Measurements from ENCODE around the gene DMRTC2. TPM values are rescaled to one million over a fixed set of nuclear protein-coding genes. Genes with fewer than 3 reads are reported as not detected.

Gene DMRTC2
- total RNA-seq, 3 donors from 2014 or later: not detected

DNA sequence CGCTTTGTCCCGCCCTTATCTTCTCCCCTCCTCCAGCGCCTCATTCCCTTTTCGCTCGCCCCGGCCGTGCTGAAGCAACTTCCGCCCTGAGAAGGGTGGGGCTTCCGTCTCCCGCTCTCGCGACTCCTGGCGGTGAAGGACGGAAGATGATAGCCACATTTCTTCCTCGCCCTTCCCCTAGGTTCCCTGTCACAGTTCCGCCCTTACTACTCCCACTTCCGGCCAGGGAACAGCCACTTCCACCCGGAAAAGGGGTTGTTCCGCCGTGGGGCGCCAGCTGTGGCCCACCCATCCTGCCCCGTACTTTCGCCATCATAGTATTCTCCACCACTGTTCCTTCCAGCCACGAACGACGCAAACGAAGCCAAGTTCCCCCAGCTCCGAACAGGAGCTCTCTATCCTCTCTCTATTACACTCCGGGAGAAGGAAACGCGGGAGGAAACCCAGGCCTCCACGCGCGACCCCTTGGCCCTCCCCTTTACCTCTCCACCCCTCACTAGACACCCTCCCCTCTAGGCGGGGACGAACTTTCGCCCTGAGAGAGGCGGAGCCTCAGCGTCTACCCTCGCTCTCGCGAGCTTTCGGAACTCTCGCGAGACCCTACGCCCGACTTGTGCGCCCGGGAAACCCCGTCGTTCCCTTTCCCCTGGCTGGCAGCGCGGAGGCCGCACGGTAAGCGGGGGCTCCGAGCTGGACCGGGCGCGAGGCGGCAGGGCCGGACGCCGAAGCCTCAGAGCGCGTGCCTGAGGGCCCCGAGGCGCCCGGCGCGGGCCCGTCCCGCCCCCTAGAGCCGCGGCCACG is 15.0 kb downstream of the DMRTC2 start, which contains the start of gene RPS19:
TSS of gene RPS19 (plus strand) at position 638 of the 801 bp plus-strand sequence. CDS start 520 bp downstream, outside the sequence.
- Histone ChIP-seq H3K4me1 (peaks cover 12 to 23% of the 10 kb centered on the region in 2 donors), H3K9me3 (no peaks in the 10 kb centered on the region), H3K27ac (peak within 1 kb of the TSS; percentile 96 to 99), H3K36me3 (no peaks in the 10 kb centered on the region), H3K4me3 (peak within 1 kb of the TSS; percentile 86 to 98 (median 92)), H3K27me3 (no peaks in the 10 kb centered on the region)
- TF ChIP-seq POLR2AphosphoS5 (IDR thresholded peaks at IDR 0.05): peak; percentile 92 to 99 (median 94)
- TF ChIP-seq POLR2A (IDR thresholded peaks at IDR 0.05): peak; percentile 54
- TF ChIP-seq, protein P1, sequence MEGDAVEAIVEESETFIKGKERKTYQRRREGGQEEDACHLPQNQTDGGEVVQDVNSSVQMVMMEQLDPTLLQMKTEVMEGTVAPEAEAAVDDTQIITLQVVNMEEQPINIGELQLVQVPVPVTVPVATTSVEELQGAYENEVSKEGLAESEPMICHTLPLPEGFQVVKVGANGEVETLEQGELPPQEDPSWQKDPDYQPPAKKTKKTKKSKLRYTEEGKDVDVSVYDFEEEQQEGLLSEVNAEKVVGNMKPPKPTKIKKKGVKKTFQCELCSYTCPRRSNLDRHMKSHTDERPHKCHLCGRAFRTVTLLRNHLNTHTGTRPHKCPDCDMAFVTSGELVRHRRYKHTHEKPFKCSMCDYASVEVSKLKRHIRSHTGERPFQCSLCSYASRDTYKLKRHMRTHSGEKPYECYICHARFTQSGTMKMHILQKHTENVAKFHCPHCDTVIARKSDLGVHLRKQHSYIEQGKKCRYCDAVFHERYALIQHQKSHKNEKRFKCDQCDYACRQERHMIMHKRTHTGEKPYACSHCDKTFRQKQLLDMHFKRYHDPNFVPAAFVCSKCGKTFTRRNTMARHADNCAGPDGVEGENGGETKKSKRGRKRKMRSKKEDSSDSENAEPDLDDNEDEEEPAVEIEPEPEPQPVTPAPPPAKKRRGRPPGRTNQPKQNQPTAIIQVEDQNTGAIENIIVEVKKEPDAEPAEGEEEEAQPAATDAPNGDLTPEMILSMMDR (IDR thresholded peaks at IDR 0.05): peak; percentile 90 to 96 (median 96)
- intact Hi-C loops (cut with DNase I; ENCODE audit: low total_unique reads): no loop called here
- DNase-seq (ENCODE audit: low spot score in 2 of 2): peak; percentile 98

DNA sequence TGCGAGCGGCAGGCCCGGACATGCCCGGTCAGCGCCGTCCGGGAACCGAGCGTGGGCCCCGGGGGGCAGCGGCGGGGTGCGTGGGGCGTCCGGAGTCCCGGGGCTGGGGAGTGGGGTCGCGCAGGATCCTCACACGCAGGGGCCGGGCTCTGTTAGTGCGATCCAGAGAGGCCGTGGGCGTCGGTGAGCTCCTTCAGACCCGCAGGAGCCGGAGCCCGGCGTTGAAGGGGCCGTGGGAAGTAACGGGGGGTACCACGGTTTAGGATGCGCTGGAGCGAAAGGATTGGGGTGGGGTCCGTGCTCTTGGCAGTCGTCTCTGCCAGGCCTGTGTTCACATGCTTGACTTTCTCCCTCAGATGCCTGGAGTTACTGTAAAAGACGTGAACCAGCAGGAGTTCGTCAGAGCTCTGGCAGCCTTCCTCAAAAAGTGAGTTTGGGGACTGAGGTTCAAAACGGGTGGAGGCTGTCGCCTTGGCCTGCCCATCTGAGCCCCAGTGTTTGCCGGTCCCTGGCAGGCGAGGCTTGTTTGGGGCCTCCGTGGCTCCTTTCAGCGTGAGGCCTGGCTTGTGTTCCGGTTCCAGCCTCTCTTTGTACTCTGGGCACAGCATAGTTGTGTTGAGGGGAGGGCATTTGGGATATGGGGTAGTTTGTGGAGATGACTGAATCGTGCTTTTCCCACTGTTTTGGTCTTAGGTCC is 15.7 kb downstream of the DMRTC2 start:
- H3K27me3 ChIP-seq: no peaks in the 10 kb centered on the region
- TF ChIP-seq POLR2AphosphoS5 (IDR thresholded peaks at IDR 0.05) (no peak), POLR2A (IDR thresholded peaks at IDR 0.05) (no peak)
- TF ChIP-seq, protein P1 (IDR thresholded peaks at IDR 0.05): no peak
- no peaks in the 10 kb centered on the region for H3K9me3 ChIP-seq
- H3K4me1 ChIP-seq: peaks cover 12 to 23% of the 10 kb centered on the region in 2 donors
- H3K36me3 ChIP-seq: no peaks in the 10 kb centered on the region
- no peak for DNase-seq (ENCODE audit: low spot score in 2 of 2)
- intact Hi-C loops (cut with DNase I; ENCODE audit: low total_unique reads): no loop called here
- peak overlapping the region; percentile 96 to 99 for H3K27ac ChIP-seq
- peak overlapping the region; percentile 86 to 98 (median 92) for H3K4me3 ChIP-seq

DNA sequence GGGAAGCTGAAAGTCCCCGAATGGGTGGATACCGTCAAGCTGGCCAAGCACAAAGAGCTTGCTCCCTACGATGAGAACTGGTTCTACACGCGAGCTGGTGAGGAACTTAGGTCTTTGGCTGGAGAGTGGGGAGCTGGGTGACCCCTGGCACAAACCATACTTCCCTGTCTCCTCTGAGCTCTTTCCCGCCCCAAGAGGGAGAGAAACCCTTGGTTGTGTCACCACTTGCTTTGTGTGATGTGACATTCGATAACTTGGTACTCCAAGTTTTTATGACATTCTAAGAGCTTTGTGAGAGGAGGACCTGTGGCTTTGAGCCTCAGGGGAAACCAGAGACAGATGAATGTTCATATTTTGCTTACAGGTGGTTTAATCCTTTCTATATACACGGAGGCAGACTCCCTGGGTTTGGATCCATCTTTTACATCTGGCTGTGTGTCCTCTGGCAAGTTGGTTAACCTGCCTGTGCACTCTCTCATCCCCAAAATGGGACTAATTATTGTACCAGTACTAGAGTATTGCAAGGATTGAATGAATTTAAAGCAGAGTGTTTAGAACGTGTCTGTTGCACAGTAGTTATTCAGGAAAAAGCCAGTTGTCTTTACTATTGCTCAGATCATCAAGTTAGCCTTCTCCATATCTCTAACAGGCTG is 16.4 kb downstream of the DMRTC2 start:
- Histone ChIP-seq H3K36me3 (no peaks in the 10 kb centered on the region), H3K27me3 (no peaks in the 10 kb centered on the region), H3K4me3 (peak overlapping the region; percentile 86 to 98 (median 92)), H3K27ac (peak overlapping the region; percentile 96 to 99), H3K4me1 (peaks cover 12 to 23% of the 10 kb centered on the region in 2 donors), H3K9me3 (no peaks in the 10 kb centered on the region)
- no peak for TF ChIP-seq POLR2A (IDR thresholded peaks at IDR 0.05)
- TF ChIP-seq, protein P1 (IDR thresholded peaks at IDR 0.05): no peak
- TF ChIP-seq POLR2AphosphoS5 (IDR thresholded peaks at IDR 0.05): no peak
- no peak for DNase-seq (ENCODE audit: low spot score in 2 of 2)
- intact Hi-C loops (cut with DNase I; ENCODE audit: low total_unique reads): no loop called here

DNA sequence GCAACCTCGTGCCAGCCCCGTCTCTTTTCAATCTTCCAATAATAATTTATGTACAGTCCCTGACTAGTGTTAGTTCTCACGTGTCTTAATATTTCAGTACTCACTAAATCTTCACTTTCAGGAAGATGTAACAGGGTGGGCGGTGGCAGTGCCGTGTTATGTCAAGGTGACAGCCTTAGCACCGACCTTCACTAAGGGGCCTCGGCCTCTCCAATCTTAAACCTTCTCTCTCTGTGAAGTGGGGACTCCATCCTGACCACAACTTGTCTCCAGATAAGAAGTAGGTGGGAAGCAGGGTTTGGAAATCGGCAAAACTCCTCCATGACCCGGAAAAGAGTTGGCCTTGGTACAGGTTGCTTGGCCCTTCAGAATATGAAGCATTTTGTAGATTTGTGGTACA is 17.0 kb downstream of the DMRTC2 start:
- peaks cover 12 to 29% of the 10 kb centered on the region in 2 donors for H3K4me1 ChIP-seq
- H3K27me3 ChIP-seq: no peaks in the 10 kb centered on the region
- no peaks in the 10 kb centered on the region for H3K9me3 ChIP-seq
- H3K36me3 ChIP-seq: no peaks in the 10 kb centered on the region
- DNase-seq (ENCODE audit: low spot score in 2 of 2): no peak
- H3K4me3 ChIP-seq: peak overlapping the region in 2 of 3 donors; percentile 92 to 98
- intact Hi-C loops (cut with DNase I; ENCODE audit: low total_unique reads): no loop called here
- H3K27ac ChIP-seq: peak overlapping the region in 1 of 2 donors; percentile 96
- TF ChIP-seq POLR2A (IDR thresholded peaks at IDR 0.05): no peak
- TF ChIP-seq POLR2AphosphoS5 (IDR thresholded peaks at IDR 0.05): no peak
- TF ChIP-seq, protein P1 (IDR thresholded peaks at IDR 0.05): no peak
